ENCODE data around the gene OGDH. TPM values are rescaled to one million over a fixed set of nuclear protein-coding genes. Genes with fewer than 3 reads are reported as not detected.
"Not testable (repeated sequence)": the region's sequence is repeated elsewhere in the genome, so short reads cannot be mapped to it uniquely, and the experiment has no call there.

The OGDH gene
- total RNA-seq, 1 donor from 2014 or later, result 102 TPM

DNA sequence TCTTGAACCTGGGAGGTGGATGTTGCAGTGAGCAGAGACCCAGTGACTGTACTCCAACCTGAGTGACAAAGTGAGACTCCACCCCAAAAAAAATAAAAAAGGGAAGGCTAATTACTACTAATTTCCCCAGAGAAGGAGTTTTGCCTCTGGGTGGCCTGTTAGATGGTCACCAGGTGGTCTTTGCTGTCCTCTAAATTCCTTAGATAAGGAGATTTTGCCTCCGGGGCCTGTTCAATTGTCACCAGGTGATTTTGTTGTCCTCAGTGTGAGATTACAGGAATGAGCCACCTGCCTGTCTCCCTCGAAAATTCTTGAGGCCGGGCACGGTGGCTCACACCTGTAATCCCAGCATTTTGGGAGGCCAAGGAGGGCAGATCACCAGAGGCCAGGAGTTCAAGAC lies 117.8 kb downstream of the OGDH start:
- no peak for DNase-seq
- TF ChIP-seq, protein P1, sequence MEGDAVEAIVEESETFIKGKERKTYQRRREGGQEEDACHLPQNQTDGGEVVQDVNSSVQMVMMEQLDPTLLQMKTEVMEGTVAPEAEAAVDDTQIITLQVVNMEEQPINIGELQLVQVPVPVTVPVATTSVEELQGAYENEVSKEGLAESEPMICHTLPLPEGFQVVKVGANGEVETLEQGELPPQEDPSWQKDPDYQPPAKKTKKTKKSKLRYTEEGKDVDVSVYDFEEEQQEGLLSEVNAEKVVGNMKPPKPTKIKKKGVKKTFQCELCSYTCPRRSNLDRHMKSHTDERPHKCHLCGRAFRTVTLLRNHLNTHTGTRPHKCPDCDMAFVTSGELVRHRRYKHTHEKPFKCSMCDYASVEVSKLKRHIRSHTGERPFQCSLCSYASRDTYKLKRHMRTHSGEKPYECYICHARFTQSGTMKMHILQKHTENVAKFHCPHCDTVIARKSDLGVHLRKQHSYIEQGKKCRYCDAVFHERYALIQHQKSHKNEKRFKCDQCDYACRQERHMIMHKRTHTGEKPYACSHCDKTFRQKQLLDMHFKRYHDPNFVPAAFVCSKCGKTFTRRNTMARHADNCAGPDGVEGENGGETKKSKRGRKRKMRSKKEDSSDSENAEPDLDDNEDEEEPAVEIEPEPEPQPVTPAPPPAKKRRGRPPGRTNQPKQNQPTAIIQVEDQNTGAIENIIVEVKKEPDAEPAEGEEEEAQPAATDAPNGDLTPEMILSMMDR (IDR thresholded peaks at IDR 0.05; ENCODE audit: partially characterized antibody, unreplicated experiment), result no peak
- Mint-ChIP-seq H3K4me1 (ENCODE audit: low read depth, unreplicated experiment) (no peaks in the 10 kb centered on the region), H3K4me3 (ENCODE audit: unreplicated experiment) (no peak overlapping the region), H3K27ac (ENCODE audit: unreplicated experiment) (no peak overlapping the region), H3K36me3 (ENCODE audit: unreplicated experiment) (no peaks in the 10 kb centered on the region), H3K9me3 (ENCODE audit: unreplicated experiment) (peaks cover 3% of the 10 kb centered on the region), H3K27me3 (ENCODE audit: unreplicated experiment) (no peaks in the 10 kb centered on the region)

GRCh38 chr7:44726250-44726649 lies 119.8 kb downstream of the OGDH start:
- H3K27ac Mint-ChIP-seq (ENCODE audit: unreplicated experiment); DNase-seq; H3K36me3 Mint-ChIP-seq (ENCODE audit: unreplicated experiment); H3K4me1 Mint-ChIP-seq (ENCODE audit: low read depth, unreplicated experiment); H3K27me3 Mint-ChIP-seq (ENCODE audit: unreplicated experiment); H3K9me3 Mint-ChIP-seq (ENCODE audit: unreplicated experiment); H3K4me3 Mint-ChIP-seq (ENCODE audit: unreplicated experiment): not testable (repeated sequence)

GRCh38 chr7:44727158-44727936 lies 120.9 kb downstream of the OGDH start:
- Mint-ChIP-seq H3K4me1 (ENCODE audit: low read depth, unreplicated experiment) (no peaks in the 10 kb centered on the region), H3K4me3 (ENCODE audit: unreplicated experiment) (no peak overlapping the region), H3K36me3 (ENCODE audit: unreplicated experiment) (no peaks in the 10 kb centered on the region), H3K27ac (ENCODE audit: unreplicated experiment) (no peak overlapping the region), H3K9me3 (ENCODE audit: unreplicated experiment) (peaks cover 3% of the 10 kb centered on the region), H3K27me3 (ENCODE audit: unreplicated experiment) (no peaks in the 10 kb centered on the region)
- TF ChIP-seq, protein P1 (IDR thresholded peaks at IDR 0.05; ENCODE audit: partially characterized antibody, unreplicated experiment), result no peak
- no peak for DNase-seq

- Mint-ChIP-seq H3K36me3 (ENCODE audit: unreplicated experiment) (no peaks in the 10 kb centered on the region), H3K4me3 (ENCODE audit: unreplicated experiment) (no peak overlapping the region), H3K27me3 (ENCODE audit: unreplicated experiment) (peaks cover 3% of the 10 kb centered on the region), H3K27ac (ENCODE audit: unreplicated experiment) (no peak overlapping the region), H3K9me3 (ENCODE audit: unreplicated experiment) (peaks cover 3% of the 10 kb centered on the region), H3K4me1 (ENCODE audit: low read depth, unreplicated experiment) (no peaks in the 10 kb centered on the region)
- TF ChIP-seq, protein P1 (IDR thresholded peaks at IDR 0.05; ENCODE audit: partially characterized antibody, unreplicated experiment), result no peak
- no peak for DNase-seq
Observed at GRCh38 chr7:44727937-44728262, 121.5 kb downstream of the OGDH start.

DNA sequence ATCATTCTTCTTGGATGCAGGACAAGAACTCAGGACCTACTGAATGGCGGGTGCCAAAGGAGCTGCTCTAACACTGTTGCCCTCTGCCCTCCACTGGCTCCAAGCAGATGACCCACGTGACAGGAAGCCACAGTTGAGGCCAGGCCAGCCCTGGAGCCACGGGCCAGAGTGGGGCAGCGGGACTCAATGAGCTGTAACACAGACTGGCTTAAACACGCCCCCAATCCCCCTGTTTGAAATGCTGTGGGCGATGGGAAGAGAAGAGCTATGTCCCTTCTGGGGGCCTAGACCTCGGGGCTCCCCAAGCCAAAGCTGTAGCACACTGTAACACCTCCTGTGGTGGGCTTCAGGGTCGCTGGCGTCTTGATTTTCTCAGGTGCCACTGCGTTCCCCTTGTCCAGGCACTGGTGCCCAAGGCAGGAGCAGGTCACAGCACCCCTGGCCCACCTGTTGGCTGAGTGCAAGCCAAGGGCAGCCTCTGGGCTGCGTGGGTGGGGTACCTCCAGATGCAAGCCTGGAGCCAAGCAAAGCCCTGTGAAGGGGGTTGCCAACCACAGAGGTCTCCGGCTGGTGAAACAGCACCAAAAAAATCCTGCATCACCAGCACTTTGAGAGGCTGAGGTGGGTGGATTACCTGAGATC lies 123.6 kb downstream of the OGDH start:
- H3K27me3 Mint-ChIP-seq (ENCODE audit: unreplicated experiment), result peaks cover 3% of the 10 kb centered on the region
- DNase-seq, result no peak
- no peaks in the 10 kb centered on the region for H3K4me1 Mint-ChIP-seq (ENCODE audit: low read depth, unreplicated experiment)
- TF ChIP-seq, protein P1 (IDR thresholded peaks at IDR 0.05; ENCODE audit: partially characterized antibody, unreplicated experiment), result no peak
- no peak overlapping the region for H3K4me3 Mint-ChIP-seq (ENCODE audit: unreplicated experiment)
- H3K36me3 Mint-ChIP-seq (ENCODE audit: unreplicated experiment), result no peaks in the 10 kb centered on the region
- H3K27ac Mint-ChIP-seq (ENCODE audit: unreplicated experiment), result no peak overlapping the region
- H3K9me3 Mint-ChIP-seq (ENCODE audit: unreplicated experiment), result peaks cover 3% of the 10 kb centered on the region

DNA sequence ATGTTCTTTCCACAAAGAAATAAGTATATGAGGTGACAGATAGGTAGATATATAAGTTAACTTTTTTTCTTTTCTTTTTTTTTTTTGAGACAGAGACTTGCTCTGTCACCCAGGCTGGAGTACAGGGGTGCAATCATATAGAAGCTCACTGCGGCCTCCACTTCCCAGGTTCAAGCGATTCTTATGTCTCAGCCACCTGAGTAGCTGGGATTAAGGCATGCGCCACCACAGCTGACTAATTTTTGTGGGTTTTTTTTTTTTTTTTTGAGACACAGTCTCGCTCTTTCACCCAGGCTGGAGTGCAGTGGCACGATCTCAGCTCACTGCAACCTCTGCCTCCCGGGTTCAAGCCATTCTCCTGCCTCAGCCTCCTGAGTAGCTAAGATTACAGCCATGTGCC lies 126.5 kb downstream of the OGDH start:
- not testable (repeated sequence) for H3K4me1 Mint-ChIP-seq (ENCODE audit: low read depth, unreplicated experiment); DNase-seq; H3K4me3 Mint-ChIP-seq (ENCODE audit: unreplicated experiment); H3K9me3 Mint-ChIP-seq (ENCODE audit: unreplicated experiment); H3K27me3 Mint-ChIP-seq (ENCODE audit: unreplicated experiment); H3K27ac Mint-ChIP-seq (ENCODE audit: unreplicated experiment); H3K36me3 Mint-ChIP-seq (ENCODE audit: unreplicated experiment)

All from glutamatergic neuron (in vitro differentiated cells).